Trophoblast cell (in vitro differentiated cells and primary cell): ENCODE data around the gene VOPP1.
A peak's percentile ranks its signal among the peaks of the same experiment; 100 is the strongest.

ENCODE experiments used
- DNase-seq, 2 donors: peaks; one replicate each; pipeline ENCODE4 v3.0.0-alpha.2; 2016
- H2AFZ ChIP-seq: 2 replicates; pipeline ENCODE4 v1.6.1; 2013; ENCODE audit warnings: low read length, moderate library complexity, mild to moderate bottlenecking; ENCODE audit not compliant: insufficient read depth, poor library complexity
- H2AK5ac ChIP-seq: 2 replicates; pipeline ENCODE4 v1.6.1; 2013; ENCODE audit warnings: mild to moderate bottlenecking, low read length
- H2BK120ac ChIP-seq: 2 replicates; pipeline ENCODE4 v1.6.1; 2013; ENCODE audit warnings: low read length, mild to moderate bottlenecking, moderate library complexity; ENCODE audit not compliant: insufficient read depth, poor library complexity
- H2BK12ac ChIP-seq: 2 replicates; pipeline ENCODE4 v1.6.1; 2013; ENCODE audit warnings: mild to moderate bottlenecking, low read length, moderate library complexity
- H2BK5ac ChIP-seq: 2 replicates; pipeline ENCODE4 v1.6.1; 2013; ENCODE audit warnings: low read length, low read depth, moderate library complexity, mild to moderate bottlenecking; ENCODE audit not compliant: poor library complexity
- H3K14ac ChIP-seq: 2 replicates; pipeline ENCODE4 v1.6.1; 2013; ENCODE audit warnings: mild to moderate bottlenecking, low read length
- H3K18ac ChIP-seq: 2 replicates; pipeline ENCODE4 v1.6.1; 2013; ENCODE audit warnings: mild to moderate bottlenecking, low read length
- H3K23ac ChIP-seq: 2 replicates; pipeline ENCODE4 v1.6.1; 2013; ENCODE audit warnings: low read length
- H3K27ac ChIP-seq: 2 replicates; pipeline ENCODE4 v1.5.1; 2013; ENCODE audit warnings: low read depth, mild to moderate bottlenecking, inconsistent platforms, low read length, moderate library complexity
- H3K27me3 ChIP-seq: 2 replicates; pipeline ENCODE4 v1.6.1; 2013; ENCODE audit warnings: inconsistent platforms, mild to moderate bottlenecking, low read length, moderate library complexity; ENCODE audit not compliant: insufficient read depth
- H3K36me3 ChIP-seq, 2 experiments: 1 replicate in 1 of 2; 2 replicates in 1 of 2; pipeline ENCODE4 v1.6.1; 2013; ENCODE audit warnings: low read length in 2 of 2, mild to moderate bottlenecking in 2 of 2, moderate library complexity in 1 of 2; ENCODE audit not compliant: insufficient read depth in 2 of 2, control insufficient read depth in 1 of 2
- H3K4ac ChIP-seq: 2 replicates; pipeline ENCODE4 v1.6.1; 2013; ENCODE audit warnings: low read depth, mild to moderate bottlenecking, low read length, moderate library complexity
- H3K4me1 ChIP-seq, 2 experiments: 1 replicate in 1 of 2; 2 replicates in 1 of 2; pipeline ENCODE4 v1.6.1; 2013; ENCODE audit warnings: low read length in 2 of 2, mild to moderate bottlenecking in 2 of 2, moderate library complexity in 1 of 2; ENCODE audit not compliant: insufficient read depth in 2 of 2, control insufficient read depth in 1 of 2
- H3K4me2 ChIP-seq: 2 replicates; pipeline ENCODE4 v1.6.1; 2013; ENCODE audit warnings: inconsistent platforms, mild to moderate bottlenecking, low read length, moderate library complexity
- H3K4me3 ChIP-seq: 2 replicates; pipeline ENCODE4 v1.5.1; 2013; ENCODE audit warnings: mild to moderate bottlenecking, low read depth, low read length, inconsistent platforms
- H3K79me1 ChIP-seq: one replicate; pipeline ENCODE4 v1.6.1; 2013; ENCODE audit warnings: low read length
- H3K79me2 ChIP-seq: 2 replicates; pipeline ENCODE4 v1.6.1; 2013; ENCODE audit warnings: low read length, mild to moderate bottlenecking; ENCODE audit not compliant: control insufficient read depth, insufficient read depth, poor library complexity
- H3K9ac ChIP-seq: 2 replicates; pipeline ENCODE4 v1.6.1; 2013; ENCODE audit warnings: mild to moderate bottlenecking, low read length
- H3K9me3 ChIP-seq: 2 replicates; pipeline ENCODE4 v1.6.1; 2013; ENCODE audit warnings: low read depth, mild to moderate bottlenecking, control low read depth, inconsistent platforms, low read length; ENCODE audit not compliant: insufficient read depth
- H4K12ac ChIP-seq: 2 replicates; pipeline ENCODE4 v1.6.1; 2013; ENCODE audit warnings: low read depth, mild to moderate bottlenecking, low read length, moderate library complexity
- H4K8ac ChIP-seq: 2 replicates; pipeline ENCODE4 v1.6.1; 2013; ENCODE audit warnings: low read depth, mild to moderate bottlenecking, low read length, moderate library complexity
- H4K91ac ChIP-seq: one replicate; pipeline ENCODE4 v1.6.1; 2013; ENCODE audit warnings: low read depth, mild to moderate bottlenecking, low read length, moderate library complexity
- WGBS: extraction: QIAGEN DNeasy Blood & Tissue Kit; methylation state at CpG from one replicate; pipeline ENCODE4 v1.1.7; 2013; ENCODE audit warnings: missing lambda C conversion rate; ENCODE audit not compliant: insufficient read length, insufficient coverage; ENCODE audit errors: extremely low coverage; 5-methylcytosine and 5-hydroxymethylcytosine counted together

VOPP1 gene

DNA sequence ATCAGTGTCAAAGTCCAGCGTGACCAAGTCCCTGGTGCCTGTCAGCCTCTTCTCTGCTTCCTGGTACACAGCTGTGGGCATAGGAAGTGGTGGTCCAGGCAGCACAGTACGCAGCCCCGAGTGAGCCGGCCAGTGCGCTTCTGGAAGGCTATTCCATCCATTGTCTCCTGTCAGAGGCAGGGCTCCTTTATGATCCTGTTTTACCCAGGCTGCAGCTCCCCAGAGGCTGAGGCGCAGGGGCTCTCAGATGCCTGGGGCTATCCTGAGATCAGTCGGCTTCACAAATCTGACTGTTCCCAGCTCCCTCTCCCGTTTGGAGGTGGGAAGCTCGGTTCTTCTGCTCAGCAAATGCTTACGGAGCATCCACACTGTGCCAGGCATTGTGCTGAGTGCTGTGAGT, 136.8 kb downstream of the VOPP1 start:
- Histone ChIP-seq H3K9me3 (peaks cover 2% of the 10 kb centered on the region), H2BK5ac (no peak overlapping the region), H2BK120ac (no peak overlapping the region), H3K23ac (no peak overlapping the region), H3K4me2 (no peak overlapping the region), H3K9ac (no peak overlapping the region), H3K14ac (no peak overlapping the region), H3K4ac (no peak overlapping the region), H3K79me1 (no peaks in the 10 kb centered on the region), H2BK12ac (no peak overlapping the region), H2AFZ (no peak overlapping the region), H3K36me3 (no peaks in the 10 kb centered on the region), H3K27ac (no peak overlapping the region), H3K4me3 (no peak overlapping the region), H4K91ac (no peak overlapping the region), H4K8ac (no peak overlapping the region), H3K4me1 (no peaks in the 10 kb centered on the region), H2AK5ac (no peak overlapping the region), H3K79me2 (no peaks in the 10 kb centered on the region), H3K18ac (no peak overlapping the region), H4K12ac (no peak overlapping the region), H3K27me3 (no peaks in the 10 kb centered on the region)
- DNase-seq: no peak
- WGBS: no CpG with 5 or more reads among the region's 10 CpGs

DNA sequence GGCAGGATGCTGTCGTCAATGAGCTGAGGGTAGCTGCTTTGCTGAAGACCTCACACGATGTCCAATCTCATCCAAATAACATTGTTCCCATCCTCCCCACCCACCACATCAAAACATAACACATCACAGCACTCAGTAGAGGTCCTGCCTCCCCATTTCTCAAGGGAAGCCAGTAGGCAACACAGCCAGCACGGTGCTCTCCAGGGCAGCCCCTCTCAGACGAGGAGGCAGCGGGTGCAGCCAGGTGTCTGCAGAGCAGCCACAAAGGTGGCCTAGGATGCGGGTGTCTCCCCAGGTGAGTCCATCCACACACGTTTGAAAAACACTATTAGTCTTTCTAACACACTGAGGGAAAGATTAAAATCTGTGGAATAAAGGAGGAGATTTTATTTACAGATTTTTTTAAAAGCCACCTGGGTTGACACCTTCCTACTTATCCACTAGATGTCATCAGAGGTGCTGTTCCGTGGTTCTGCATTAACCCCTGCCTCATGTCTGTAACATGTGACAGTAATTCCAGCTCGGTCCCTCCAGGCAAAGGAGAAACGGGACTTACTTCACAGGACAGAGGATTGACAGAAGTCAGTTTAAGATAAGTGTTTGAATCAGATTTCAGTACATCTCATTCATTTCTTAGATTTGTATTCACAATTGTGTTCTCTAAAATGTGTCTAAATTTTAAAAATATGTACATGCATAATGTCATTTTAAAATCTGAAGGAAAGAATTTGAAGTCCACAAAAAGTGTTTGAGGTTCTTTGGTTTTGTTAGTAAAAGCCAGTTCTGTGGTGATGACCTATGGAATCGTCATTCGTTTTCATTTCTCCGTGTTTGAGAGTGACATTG, 139.1 kb downstream of the VOPP1 start:
- H2BK5ac ChIP-seq: no peak overlapping the region
- no peak overlapping the region for H3K14ac ChIP-seq
- no CpG with 5 or more reads among the region's 13 CpGs for WGBS
- H4K12ac ChIP-seq: no peak overlapping the region
- no peak overlapping the region for H2AK5ac ChIP-seq
- no peak overlapping the region for H3K9ac ChIP-seq
- H3K4me1 ChIP-seq: no peaks in the 10 kb centered on the region
- no peak overlapping the region for H3K4ac ChIP-seq
- H3K23ac ChIP-seq: no peak overlapping the region
- peak; percentile 9 to 63 for DNase-seq
- H3K18ac ChIP-seq: no peak overlapping the region
- no peaks in the 10 kb centered on the region for H3K79me1 ChIP-seq
- no peak overlapping the region for H2BK120ac ChIP-seq
- no peak overlapping the region for H3K4me2 ChIP-seq
- H3K79me2 ChIP-seq: no peaks in the 10 kb centered on the region
- H3K27me3 ChIP-seq: no peaks in the 10 kb centered on the region
- no peak overlapping the region for H3K27ac ChIP-seq
- no peak overlapping the region for H4K91ac ChIP-seq
- no peaks in the 10 kb centered on the region for H3K9me3 ChIP-seq
- H3K4me3 ChIP-seq: no peak overlapping the region
- H4K8ac ChIP-seq: no peak overlapping the region
- no peaks in the 10 kb centered on the region for H3K36me3 ChIP-seq
- no peak overlapping the region for H2AFZ ChIP-seq
- no peak overlapping the region for H2BK12ac ChIP-seq

DNA sequence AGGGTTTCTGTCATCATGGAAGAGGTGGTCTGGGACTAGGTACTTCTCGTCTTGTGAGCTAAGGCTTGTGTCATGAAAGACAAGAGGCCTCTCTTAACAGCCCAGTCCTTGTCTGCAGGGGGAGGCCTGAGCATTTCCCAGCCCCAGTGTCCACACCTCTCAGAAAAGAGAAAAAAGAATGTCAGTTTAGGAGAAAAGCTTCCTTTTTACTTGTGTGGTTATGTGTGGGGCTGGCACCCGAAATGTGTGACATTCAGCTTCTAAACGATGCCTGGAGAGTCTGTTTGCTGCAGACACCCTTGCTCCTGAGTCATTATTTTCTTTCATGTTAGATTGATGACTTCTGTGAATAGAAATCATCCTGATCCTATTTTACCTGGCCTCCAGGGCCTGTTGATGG, 139.8 kb downstream of the VOPP1 start:
- Histone ChIP-seq H2BK5ac (no peak overlapping the region), H4K8ac (no peak overlapping the region), H3K9me3 (no peaks in the 10 kb centered on the region), H2BK120ac (no peak overlapping the region), H2BK12ac (no peak overlapping the region), H2AFZ (no peak overlapping the region), H3K27ac (no peak overlapping the region), H3K36me3 (no peaks in the 10 kb centered on the region), H3K14ac (no peak overlapping the region), H3K4me1 (no peaks in the 10 kb centered on the region), H3K18ac (no peak overlapping the region), H3K23ac (no peak overlapping the region), H3K79me1 (no peaks in the 10 kb centered on the region), H3K4me3 (no peak overlapping the region), H3K4me2 (no peak overlapping the region), H3K9ac (no peak overlapping the region), H2AK5ac (no peak overlapping the region), H3K79me2 (no peaks in the 10 kb centered on the region), H4K12ac (no peak overlapping the region), H3K4ac (no peak overlapping the region), H3K27me3 (no peaks in the 10 kb centered on the region), H4K91ac (no peak overlapping the region)
- WGBS: no CpG with 5 or more reads among the region's 3 CpGs
- DNase-seq: no peak

DNA sequence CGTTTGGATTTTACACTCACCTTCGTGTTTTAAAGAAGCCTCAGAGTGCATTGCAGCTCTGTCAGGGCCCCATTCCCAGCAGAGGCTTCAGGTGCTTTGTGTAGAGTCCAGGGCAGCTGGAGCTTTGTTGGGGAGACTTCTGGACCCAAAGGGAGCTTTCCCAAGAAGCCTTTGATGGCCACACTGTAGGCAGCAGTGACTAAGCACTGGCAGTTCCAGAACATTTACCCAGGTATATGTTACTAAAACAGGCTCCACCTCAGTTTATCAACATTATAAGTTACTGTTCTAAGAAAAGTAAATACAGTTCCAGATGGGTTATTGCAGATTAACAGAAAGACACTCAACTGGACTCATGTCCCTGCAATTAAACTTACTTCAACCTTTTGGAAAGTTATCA, 140.4 kb downstream of the VOPP1 start:
- H2AK5ac ChIP-seq: no peak overlapping the region
- H4K8ac ChIP-seq: no peak overlapping the region
- WGBS: no CpG with 5 or more reads among the region's 2 CpGs
- no peak overlapping the region for H4K91ac ChIP-seq
- no peak overlapping the region for H3K4ac ChIP-seq
- no peak overlapping the region for H3K14ac ChIP-seq
- H3K18ac ChIP-seq: no peak overlapping the region
- no peak overlapping the region for H3K27ac ChIP-seq
- no peak overlapping the region for H3K9ac ChIP-seq
- no peak overlapping the region for H2BK120ac ChIP-seq
- no peak for DNase-seq
- no peak overlapping the region for H3K23ac ChIP-seq
- H2BK5ac ChIP-seq: no peak overlapping the region
- H3K79me2 ChIP-seq: no peaks in the 10 kb centered on the region
- no peak overlapping the region for H3K4me3 ChIP-seq
- no peaks in the 10 kb centered on the region for H3K9me3 ChIP-seq
- H2AFZ ChIP-seq: no peak overlapping the region
- no peak overlapping the region for H4K12ac ChIP-seq
- H2BK12ac ChIP-seq: no peak overlapping the region
- H3K79me1 ChIP-seq: no peaks in the 10 kb centered on the region
- no peaks in the 10 kb centered on the region for H3K4me1 ChIP-seq
- H3K4me2 ChIP-seq: no peak overlapping the region
- H3K27me3 ChIP-seq: no peaks in the 10 kb centered on the region
- no peaks in the 10 kb centered on the region for H3K36me3 ChIP-seq
